Body of pancreas (tissue), 4 donors: ENCODE results near the gene OR52R1.

Experiments
- POLR2A ChIP-seq, 3 donors: fragments of 450-650 bp; IDR thresholded peaks; one replicate each; pipeline ENCODE4 v1.6.1; 2016; ENCODE audit warnings: antibody characterized with exemption in 3 of 3, mild to moderate bottlenecking in 2 of 3
- TF ChIP-seq, protein P1 (sequence below), 7 experiments: fragments of 450-650 bp in 4 of 7; fragments of 200-600 bp in 3 of 7; sonication (generic) in 3 of 7; IDR thresholded peaks; one replicate each; pipeline ENCODE4 v1.5.1; 2016 to 2019; ENCODE audit warnings: antibody characterized with exemption in 7 of 7

DNA sequence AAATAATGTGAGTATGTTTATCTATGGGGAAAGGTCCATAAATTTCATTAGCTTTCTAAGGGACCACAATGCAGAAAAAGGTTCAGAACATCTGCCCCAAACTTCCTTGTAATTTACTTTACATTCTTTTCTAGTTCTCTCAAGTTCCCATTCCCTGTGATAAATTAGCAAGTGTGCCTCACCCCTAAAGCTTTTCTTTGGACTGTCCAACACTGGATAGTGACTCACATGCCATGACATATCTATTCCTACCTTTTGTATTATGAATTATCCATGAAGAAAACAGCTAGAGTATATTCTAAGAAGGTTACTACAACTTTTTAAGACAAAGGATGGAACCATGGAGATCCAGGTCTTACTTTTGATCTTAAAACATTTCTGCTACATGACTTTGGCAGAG lies 36.1 kb downstream of the OR52R1 start:
- TF ChIP-seq, protein P1, sequence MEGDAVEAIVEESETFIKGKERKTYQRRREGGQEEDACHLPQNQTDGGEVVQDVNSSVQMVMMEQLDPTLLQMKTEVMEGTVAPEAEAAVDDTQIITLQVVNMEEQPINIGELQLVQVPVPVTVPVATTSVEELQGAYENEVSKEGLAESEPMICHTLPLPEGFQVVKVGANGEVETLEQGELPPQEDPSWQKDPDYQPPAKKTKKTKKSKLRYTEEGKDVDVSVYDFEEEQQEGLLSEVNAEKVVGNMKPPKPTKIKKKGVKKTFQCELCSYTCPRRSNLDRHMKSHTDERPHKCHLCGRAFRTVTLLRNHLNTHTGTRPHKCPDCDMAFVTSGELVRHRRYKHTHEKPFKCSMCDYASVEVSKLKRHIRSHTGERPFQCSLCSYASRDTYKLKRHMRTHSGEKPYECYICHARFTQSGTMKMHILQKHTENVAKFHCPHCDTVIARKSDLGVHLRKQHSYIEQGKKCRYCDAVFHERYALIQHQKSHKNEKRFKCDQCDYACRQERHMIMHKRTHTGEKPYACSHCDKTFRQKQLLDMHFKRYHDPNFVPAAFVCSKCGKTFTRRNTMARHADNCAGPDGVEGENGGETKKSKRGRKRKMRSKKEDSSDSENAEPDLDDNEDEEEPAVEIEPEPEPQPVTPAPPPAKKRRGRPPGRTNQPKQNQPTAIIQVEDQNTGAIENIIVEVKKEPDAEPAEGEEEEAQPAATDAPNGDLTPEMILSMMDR (IDR thresholded peaks at IDR 0.05): no peak
- TF ChIP-seq POLR2A (IDR thresholded peaks at IDR 0.05): no peak
